Esophagus squamous epithelium (tissue), 5 donors: ENCODE measurements around the gene FAM20C. TPM values are rescaled to one million over a fixed set of nuclear protein-coding genes. Genes with fewer than 3 reads are reported as not detected.

Experiments
- DNase-seq: peaks from one replicate; lab custom pipeline; 2025; lab: John Stamatoyannopoulos, UW
- H3K27ac ChIP-seq, 4 donors: fragments of 200-600 bp; sonication (generic); one replicate each; pipeline ENCODE4 v1.5.1; 2016 to 2019; ENCODE audit warnings: mild to moderate bottlenecking in 1 of 4
- H3K27me3 ChIP-seq, 4 donors: fragments of 200-600 bp; sonication (generic); 1 replicate in 3 of 4; 2 replicates in 1 of 4; pipeline versions ENCODE4 v1.5.1 to v1.6.0; 2017 to 2021; ENCODE audit warnings: antibody characterized with exemption in 1 of 4
- H3K36me3 ChIP-seq, 3 donors: fragments of 200-600 bp; sonication (generic); one replicate each; pipeline ENCODE4 v1.5.1; 2016 to 2019
- H3K4me1 ChIP-seq, 3 donors: fragments of 200-600 bp; sonication (generic); one replicate each; pipeline ENCODE4 v1.5.1; 2017 to 2019
- H3K4me3 ChIP-seq, 4 donors: fragments of 200-600 bp; sonication (generic); 1 replicate in 3 of 4; 2 replicates in 1 of 4; pipeline ENCODE4 v1.5.1; 2016 to 2019; ENCODE audit warnings: mild to moderate bottlenecking in 2 of 4, moderate library complexity in 1 of 4
- H3K9me3 ChIP-seq, 3 donors: fragments of 200-600 bp; sonication (generic); one replicate each; pipeline ENCODE4 v1.5.1; 2016 to 2019
- POLR2A ChIP-seq, 4 donors: fragments of 450-650 bp; IDR thresholded peaks; one replicate each; pipeline ENCODE4 v1.6.1; 2017; ENCODE audit warnings: antibody characterized with exemption in 4 of 4, mild to moderate bottlenecking in 4 of 4, moderate library complexity in 3 of 4
- WGBS, 2 donors: methylation state at CpG; one replicate each; pipeline ENCODE4 v1.1.5; 2018; 5-methylcytosine and 5-hydroxymethylcytosine counted together
- intact Hi-C: fragments of 100-400 bp; cut with DNase I; formaldehyde crosslinking; loops from one replicate; pipeline ENCODE4 v1.15.0; 2022
- total RNA-seq, 4 donors: library from RNA; depleted of rRNA; stranded (reverse); fragments of >200 nt; gene quantifications; one replicate each; pipeline ENCODE4 v1.1.0, GENCODE V29; 2016
- TF ChIP-seq, protein P1 (sequence below), 6 experiments: fragments of 450-650 bp in 4 of 6; fragments of 200-600 bp in 2 of 6; sonication (generic) in 2 of 6; IDR thresholded peaks; one replicate each; pipeline ENCODE4 v1.5.1; 2016 to 2019; ENCODE audit warnings: antibody characterized with exemption in 6 of 6, mild to moderate bottlenecking in 4 of 6, moderate library complexity in 4 of 6
- donor health status: DM: yes; HTN: yes; CAD: no.

The FAM20C gene
- total RNA-seq, 4 donors from 2014 or later, result 8.5 to 16.0 (median 13.7) TPM

DNA sequence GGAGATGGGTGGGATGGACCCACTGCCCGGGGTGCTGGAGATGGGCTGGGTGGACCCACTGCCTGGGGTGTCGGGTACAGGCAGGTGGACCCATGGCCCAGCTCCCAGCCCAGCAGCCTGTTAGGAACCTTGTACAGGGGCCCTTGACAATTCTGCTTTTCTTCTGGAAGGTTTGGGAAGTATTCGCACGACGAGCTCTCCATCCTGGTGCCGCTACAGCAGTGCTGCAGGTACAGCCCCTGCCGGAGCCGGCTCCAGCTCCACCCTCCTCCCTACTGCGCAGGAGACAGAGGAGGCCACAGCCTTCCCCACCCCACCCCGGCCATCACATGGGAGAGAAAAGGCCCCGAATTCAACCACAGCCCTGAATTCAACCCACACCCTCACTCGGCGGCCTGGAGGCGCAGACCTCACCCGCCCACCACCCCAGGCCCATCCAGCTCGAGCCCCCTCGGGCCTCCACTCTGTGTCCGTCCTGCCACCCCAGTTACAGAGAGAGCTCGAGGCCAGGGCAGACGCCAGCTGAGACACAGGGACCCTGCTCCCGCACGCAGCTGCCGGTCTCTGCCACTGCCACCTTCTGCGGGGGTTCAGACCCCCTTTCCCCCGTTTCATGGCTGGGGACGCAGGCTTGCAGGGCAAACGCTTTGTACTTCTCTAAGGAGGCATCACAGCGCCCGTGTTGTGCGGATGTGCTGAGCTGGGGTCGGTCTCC, 66.3 kb downstream of the FAM20C start:
- WGBS, 2 donors, result 81 to 98% methylated on average over 14 to 18 of the region's 31 CpGs
- Histone ChIP-seq H3K9me3 (peaks cover 0 to 23% (median 13%) of the 10 kb centered on the region in 3 donors), H3K36me3 (peaks cover 13 to 78% (median 32%) of the 10 kb centered on the region in 3 donors), H3K27ac (no peak overlapping the region), H3K27me3 (no peaks in the 10 kb centered on the region), H3K4me1 (no peaks in the 10 kb centered on the region), H3K4me3 (no peak overlapping the region)
- TF ChIP-seq, protein P1, sequence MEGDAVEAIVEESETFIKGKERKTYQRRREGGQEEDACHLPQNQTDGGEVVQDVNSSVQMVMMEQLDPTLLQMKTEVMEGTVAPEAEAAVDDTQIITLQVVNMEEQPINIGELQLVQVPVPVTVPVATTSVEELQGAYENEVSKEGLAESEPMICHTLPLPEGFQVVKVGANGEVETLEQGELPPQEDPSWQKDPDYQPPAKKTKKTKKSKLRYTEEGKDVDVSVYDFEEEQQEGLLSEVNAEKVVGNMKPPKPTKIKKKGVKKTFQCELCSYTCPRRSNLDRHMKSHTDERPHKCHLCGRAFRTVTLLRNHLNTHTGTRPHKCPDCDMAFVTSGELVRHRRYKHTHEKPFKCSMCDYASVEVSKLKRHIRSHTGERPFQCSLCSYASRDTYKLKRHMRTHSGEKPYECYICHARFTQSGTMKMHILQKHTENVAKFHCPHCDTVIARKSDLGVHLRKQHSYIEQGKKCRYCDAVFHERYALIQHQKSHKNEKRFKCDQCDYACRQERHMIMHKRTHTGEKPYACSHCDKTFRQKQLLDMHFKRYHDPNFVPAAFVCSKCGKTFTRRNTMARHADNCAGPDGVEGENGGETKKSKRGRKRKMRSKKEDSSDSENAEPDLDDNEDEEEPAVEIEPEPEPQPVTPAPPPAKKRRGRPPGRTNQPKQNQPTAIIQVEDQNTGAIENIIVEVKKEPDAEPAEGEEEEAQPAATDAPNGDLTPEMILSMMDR (IDR thresholded peaks at IDR 0.05), result no peak
- no peak for TF ChIP-seq POLR2A (IDR thresholded peaks at IDR 0.05)
- DNase-seq, result no peak
- intact Hi-C loops, result no loop called here

DNA sequence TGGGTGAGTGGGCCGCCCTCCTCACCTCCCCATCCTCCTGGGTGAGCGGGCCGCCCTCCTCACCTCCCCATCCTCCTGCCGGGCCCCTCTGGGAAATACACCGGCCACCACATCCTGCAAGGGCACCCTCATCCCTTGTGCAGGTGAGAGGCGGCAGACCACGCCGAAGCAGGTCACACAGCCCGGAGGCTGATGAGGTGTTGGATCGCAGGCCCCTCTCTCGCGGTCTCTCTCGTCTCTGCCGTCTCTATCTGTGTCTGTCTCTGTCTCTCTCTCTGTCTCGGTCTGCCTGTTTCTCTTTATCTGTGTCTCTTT, 66.8 kb downstream of the FAM20C start:
- peaks cover 0 to 3% (median 0%) of the 10 kb centered on the region in 3 donors for H3K4me1 ChIP-seq
- H3K9me3 ChIP-seq, result peaks cover 0 to 23% (median 13%) of the 10 kb centered on the region in 3 donors
- H3K27me3 ChIP-seq, result no peaks in the 10 kb centered on the region
- DNase-seq, result no peak
- no peak overlapping the region for H3K4me3 ChIP-seq
- H3K36me3 ChIP-seq, result peaks cover 13 to 73% (median 32%) of the 10 kb centered on the region in 3 donors
- 88 to 94% methylated on average over 10 to 15 of the region's 15 CpGs for WGBS, 2 donors
- intact Hi-C loops, result no loop called here
- no peak for TF ChIP-seq POLR2A (IDR thresholded peaks at IDR 0.05)
- TF ChIP-seq, protein P1 (IDR thresholded peaks at IDR 0.05), result no peak
- H3K27ac ChIP-seq, result no peak overlapping the region

DNA sequence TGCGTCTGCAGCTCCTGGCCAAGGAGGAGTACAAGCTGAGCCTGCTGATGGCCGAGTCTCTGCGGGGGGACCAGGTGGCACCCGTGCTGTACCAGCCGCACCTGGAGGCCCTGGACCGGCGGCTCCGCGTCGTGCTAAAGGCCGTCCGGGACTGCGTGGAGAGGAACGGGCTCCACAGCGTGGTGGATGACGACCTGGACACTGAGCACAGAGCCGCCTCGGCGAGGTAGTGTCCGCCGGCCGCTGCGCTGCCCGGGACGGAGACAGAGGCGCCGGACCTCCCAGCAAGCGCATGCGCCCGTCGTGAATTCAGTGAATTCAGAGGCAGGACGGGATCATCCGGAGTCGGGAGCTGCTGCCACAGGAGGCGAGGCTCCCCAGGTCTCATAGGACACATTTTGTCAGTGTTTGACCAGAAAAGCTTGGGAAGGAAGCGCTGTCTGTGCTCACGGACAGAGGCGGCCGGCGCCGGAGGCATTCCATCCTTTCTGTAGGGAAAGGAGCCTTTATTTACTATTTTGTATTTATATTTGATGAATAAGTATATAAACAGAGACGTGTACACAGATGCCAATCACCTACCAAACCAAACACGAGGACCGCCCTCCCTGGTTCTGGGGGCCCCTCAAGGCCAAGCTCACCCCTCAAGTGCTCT, 67.5 kb downstream of the FAM20C start:
- no peak for DNase-seq
- Histone ChIP-seq H3K9me3 (peaks cover 0 to 23% (median 13%) of the 10 kb centered on the region in 3 donors), H3K27ac (no peak overlapping the region), H3K4me3 (no peak overlapping the region), H3K4me1 (peaks cover 0 to 10% (median 0%) of the 10 kb centered on the region in 3 donors), H3K27me3 (no peaks in the 10 kb centered on the region), H3K36me3 (peaks cover 13 to 65% (median 32%) of the 10 kb centered on the region in 3 donors)
- intact Hi-C loops, result no loop called here
- WGBS, 2 donors, result 90 to 97% methylated on average over 22 to 25 of the region's 44 CpGs
- TF ChIP-seq, protein P1 (IDR thresholded peaks at IDR 0.05), result no peak
- TF ChIP-seq POLR2A (IDR thresholded peaks at IDR 0.05), result no peak

DNA sequence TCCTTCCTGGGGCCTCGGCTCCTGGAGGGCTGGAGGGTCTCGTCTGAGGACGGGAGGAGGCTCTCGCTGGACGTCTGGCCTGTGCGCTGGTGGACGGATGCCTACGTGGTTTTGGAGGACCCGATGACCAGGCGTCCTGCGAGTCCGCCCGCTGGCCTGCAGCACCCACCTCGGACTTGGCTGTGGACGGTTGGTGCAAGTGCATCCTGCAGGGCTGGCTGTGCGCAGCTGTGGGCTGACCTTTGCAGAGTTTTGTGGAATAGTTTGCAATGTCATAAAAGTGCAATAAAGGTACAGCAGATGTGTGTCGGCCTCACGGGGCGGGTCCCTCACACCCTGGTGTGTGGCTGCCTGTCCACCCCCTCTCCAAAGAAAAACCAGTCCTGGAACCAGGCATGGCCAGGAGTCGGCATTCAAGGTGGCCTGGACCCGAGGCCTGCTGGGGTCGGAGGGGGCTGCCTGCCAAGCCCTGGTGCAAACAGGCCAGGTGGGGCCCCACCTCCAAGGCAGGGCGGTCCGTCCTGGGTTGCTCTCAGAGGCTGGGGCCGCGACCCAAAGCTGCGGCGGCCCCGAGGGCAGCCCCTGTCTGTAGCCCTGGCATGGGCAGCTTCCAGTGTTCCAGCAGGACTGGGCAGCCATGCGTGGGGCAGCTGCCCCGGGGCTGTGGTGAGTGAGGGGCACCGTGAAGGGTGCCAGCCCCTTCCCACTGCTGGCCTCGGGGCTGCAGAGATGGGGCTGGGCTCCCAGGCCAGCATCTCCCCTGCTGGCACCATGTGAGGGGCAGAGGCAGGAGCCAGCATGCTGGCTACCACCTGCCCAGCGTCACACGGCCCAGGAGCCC, 68.3 kb downstream of the FAM20C start:
- Histone ChIP-seq H3K36me3 (peaks cover 13 to 59% (median 32%) of the 10 kb centered on the region in 3 donors), H3K4me1 (peaks cover 0 to 15% (median 0%) of the 10 kb centered on the region in 3 donors), H3K4me3 (no peak overlapping the region), H3K27me3 (no peaks in the 10 kb centered on the region), H3K9me3 (peaks cover 0 to 23% (median 13%) of the 10 kb centered on the region in 3 donors), H3K27ac (no peak overlapping the region)
- DNase-seq, result no peak
- WGBS, 2 donors, result 90% methylated on average over 12 of the region's 35 CpGs; no CpG with 5 or more reads in 1 of the 2 donors
- intact Hi-C loops, result no loop called here
- TF ChIP-seq, protein P1 (IDR thresholded peaks at IDR 0.05), result no peak
- TF ChIP-seq POLR2A (IDR thresholded peaks at IDR 0.05), result no peak
